ENCODE measurements around the gene TPCN1.

The TPCN1 gene

GRCh38 chr12:113242560-113242959 lies 21.3 kb downstream of the TPCN1 start:
- DNase-seq = no peak

GRCh38 chr12:113244047-113244460 lies 22.8 kb downstream of the TPCN1 start:
- no peak for DNase-seq

- DNase-seq = no peak
Measured at GRCh38 chr12:113244478-113244958, 23.3 kb downstream of the TPCN1 start.

- no peak for DNase-seq
Measured at GRCh38 chr12:113245695-113246477, 24.6 kb downstream of the TPCN1 start.

- DNase-seq = no peak
Measured at GRCh38 chr12:113246478-113247122, 25.3 kb downstream of the TPCN1 start.

- DNase-seq = no peak
Measured at GRCh38 chr12:113247123-113248050, 26.1 kb downstream of the TPCN1 start.

GRCh38 chr12:113248051-113248825 lies 27.0 kb downstream of the TPCN1 start:
- DNase-seq = no peak

- no peak for DNase-seq
Measured at GRCh38 chr12:113248842-113249435, 27.7 kb downstream of the TPCN1 start.

- no peak for DNase-seq
Measured at GRCh38 chr12:113249546-113249945, 28.3 kb downstream of the TPCN1 start.

- no peak for DNase-seq
Measured at GRCh38 chr12:113250045-113250444, 28.8 kb downstream of the TPCN1 start.

- no peak for DNase-seq
Measured at GRCh38 chr12:113251404-113252070, 30.3 kb downstream of the TPCN1 start.

- no peak for DNase-seq
Measured at GRCh38 chr12:113252494-113252893, 31.2 kb downstream of the TPCN1 start.

- no peak for DNase-seq
Measured at GRCh38 chr12:113253532-113254285, 32.4 kb downstream of the TPCN1 start.

- no peak for DNase-seq
Measured at GRCh38 chr12:113254298-113254697, 33.0 kb downstream of the TPCN1 start.

GRCh38 chr12:113257564-113257963 lies 36.3 kb downstream of the TPCN1 start:
- DNase-seq = no peak

GRCh38 chr12:113260127-113260526 lies 38.9 kb downstream of the TPCN1 start:
- no peak for DNase-seq

GRCh38 chr12:113260636-113261300 lies 39.5 kb downstream of the TPCN1 start:
- DNase-seq = no peak

- DNase-seq = no peak
Measured at GRCh38 chr12:113261847-113262470, 40.7 kb downstream of the TPCN1 start.

- DNase-seq = no peak
Measured at GRCh38 chr12:113262710-113263109, 41.4 kb downstream of the TPCN1 start.
